Skeletal muscle satellite cell (primary cell): ENCODE measurements around the gene CTNNA2.

Experiments used
- H3K27me3 ChIP-seq: 2 replicates; pipeline ENCODE4 v1.7.0; 2013; ENCODE audit warnings: low read length; ENCODE audit not compliant: control insufficient read depth, insufficient read depth
- H3K36me3 ChIP-seq: 2 replicates; pipeline ENCODE4 v1.7.0; 2013; ENCODE audit warnings: mild to moderate bottlenecking, control low read depth, low read length; ENCODE audit not compliant: insufficient read depth
- H3K4me1 ChIP-seq: 2 replicates; pipeline ENCODE4 v1.7.0; 2013; ENCODE audit warnings: low read length; ENCODE audit not compliant: control insufficient read depth, insufficient read depth
- H3K4me2 ChIP-seq: 2 replicates; pipeline ENCODE4 v1.7.0; 2013; ENCODE audit warnings: mild to moderate bottlenecking, low read length
- H3K4me3 ChIP-seq: 2 replicates; pipeline ENCODE4 v1.7.0; 2013; ENCODE audit warnings: low read length
- H3K9ac ChIP-seq: 2 replicates; pipeline ENCODE4 v1.7.0; 2013; ENCODE audit warnings: mild to moderate bottlenecking, low read depth, low read length, moderate library complexity
- H3K9me3 ChIP-seq: replicated peaks from 2 replicates; pipeline ENCODE4 v1.7.0; 2013; ENCODE audit warnings: mild to moderate bottlenecking, control low read depth, low read length

CTNNA2 gene

DNA sequence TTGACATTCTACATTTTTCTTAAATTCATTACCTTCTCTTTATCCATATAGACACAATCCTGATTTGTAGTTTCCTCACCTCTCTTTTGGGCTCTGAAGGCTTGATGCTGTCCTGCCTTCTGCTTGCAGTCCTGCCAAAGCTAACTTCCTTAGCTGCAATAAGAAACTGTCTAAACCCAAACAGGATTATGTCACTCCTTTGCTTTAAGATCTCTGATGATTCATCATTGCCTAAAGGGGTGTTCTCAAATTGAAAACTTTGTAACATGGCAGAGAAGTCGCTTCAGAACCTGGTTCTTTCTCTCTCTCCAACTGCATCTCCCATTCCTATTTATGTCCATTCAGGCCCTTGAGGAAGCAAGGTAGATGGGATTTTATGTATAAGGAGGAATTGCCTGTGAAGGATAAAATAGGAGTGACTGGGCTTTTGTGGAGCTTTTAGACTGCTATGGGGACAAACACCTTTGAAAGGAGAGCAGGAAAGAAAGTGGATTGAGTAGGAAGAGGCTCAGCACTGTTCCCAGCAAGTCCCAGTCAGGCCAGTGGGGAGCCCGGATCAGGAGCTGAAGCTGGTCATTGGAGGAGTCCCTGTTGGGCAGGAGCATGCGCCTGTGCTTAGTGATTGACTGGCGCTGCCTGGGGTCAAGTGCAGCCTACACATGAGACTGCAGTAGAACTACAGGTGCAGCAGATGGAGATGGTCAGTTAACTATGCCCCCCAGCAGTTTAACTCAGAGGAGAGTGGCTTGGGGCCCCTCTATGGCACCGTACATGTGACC, 390.6 kb downstream of the CTNNA2 start:
- Histone ChIP-seq H3K9me3 (no peaks in the 10 kb centered on the region), H3K9ac (no peak overlapping the region), H3K36me3 (no peaks in the 10 kb centered on the region), H3K4me1 (no peaks in the 10 kb centered on the region), H3K27me3 (no peaks in the 10 kb centered on the region), H3K4me3 (no peak overlapping the region), H3K4me2 (no peak overlapping the region)

DNA sequence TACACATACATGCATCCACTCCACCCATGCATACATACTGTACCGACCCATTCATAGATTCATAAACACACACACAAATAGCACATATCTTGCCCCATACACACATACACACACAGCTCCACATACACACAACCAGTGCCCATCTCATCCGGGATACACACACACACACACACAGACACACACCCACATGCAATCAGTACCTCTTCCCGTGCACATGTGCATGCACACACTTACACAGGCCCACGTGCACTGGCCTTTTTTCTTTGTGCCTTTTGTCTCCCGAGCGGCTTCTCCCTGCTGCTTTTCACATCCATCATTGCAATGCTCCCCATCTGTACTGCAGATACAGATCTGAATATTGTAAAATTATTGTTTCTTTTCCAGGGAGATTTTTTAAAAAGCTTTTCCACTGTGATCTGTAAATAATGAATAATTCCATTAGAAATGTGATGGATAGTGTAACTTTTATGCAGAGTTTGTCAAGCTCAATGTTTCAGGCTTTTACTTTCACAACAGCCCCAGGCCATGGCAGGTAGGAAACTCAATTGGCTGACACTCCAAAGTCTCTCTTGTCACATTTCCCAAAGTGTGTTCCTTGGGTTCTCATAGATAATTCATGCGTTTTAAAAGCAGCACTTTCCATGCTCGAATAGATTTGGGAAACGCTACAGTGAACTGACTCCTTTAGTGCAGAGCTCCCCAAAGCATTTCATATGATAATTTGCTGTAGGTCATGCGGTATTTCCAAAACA, 393.5 kb downstream of the CTNNA2 start:
- Histone ChIP-seq H3K27me3 (no peaks in the 10 kb centered on the region), H3K36me3 (no peaks in the 10 kb centered on the region), H3K9me3 (no peaks in the 10 kb centered on the region), H3K4me1 (no peaks in the 10 kb centered on the region), H3K4me3 (no peak overlapping the region), H3K9ac (no peak overlapping the region), H3K4me2 (no peak overlapping the region)

GRCh38 chr2:79909521-79909920, 396.7 kb downstream of the CTNNA2 start:
- H3K9me3 ChIP-seq = no peaks in the 10 kb centered on the region
- H3K9ac ChIP-seq = no peak overlapping the region
- no peaks in the 10 kb centered on the region for H3K27me3 ChIP-seq
- no peaks in the 10 kb centered on the region for H3K36me3 ChIP-seq
- no peaks in the 10 kb centered on the region for H3K4me1 ChIP-seq
- no peak overlapping the region for H3K4me3 ChIP-seq
- no peak overlapping the region for H3K4me2 ChIP-seq

- Histone ChIP-seq H3K4me1 (no peaks in the 10 kb centered on the region), H3K36me3 (no peaks in the 10 kb centered on the region), H3K4me2 (no peak overlapping the region), H3K9me3 (no peaks in the 10 kb centered on the region), H3K9ac (no peak overlapping the region), H3K27me3 (no peaks in the 10 kb centered on the region), H3K4me3 (no peak overlapping the region)
These were observed 397.8 kb downstream of the CTNNA2 start for GRCh38 chr2:79910643-79911042.

DNA sequence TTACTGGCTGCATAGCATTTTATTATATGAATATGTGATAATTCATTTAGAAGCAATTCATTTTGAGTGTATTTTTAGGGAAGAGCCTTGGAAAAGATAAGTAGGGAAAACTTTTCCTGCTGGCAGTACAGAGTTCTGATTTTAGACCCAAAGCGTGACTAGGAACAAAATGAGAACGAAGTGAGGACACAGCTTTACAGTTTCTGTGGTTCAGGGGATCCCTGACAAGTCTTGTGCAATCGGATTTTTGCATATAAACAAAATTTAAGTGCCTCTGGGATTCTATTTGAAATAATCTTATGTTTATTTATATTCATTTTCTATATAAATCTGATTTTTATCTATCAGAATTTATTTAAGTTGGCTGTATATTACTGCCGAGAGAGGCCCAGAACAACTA, 402.6 kb downstream of the CTNNA2 start:
- Histone ChIP-seq H3K4me2 (no peak overlapping the region), H3K9me3 (no peaks in the 10 kb centered on the region), H3K27me3 (no peaks in the 10 kb centered on the region), H3K4me3 (no peak overlapping the region), H3K36me3 (no peaks in the 10 kb centered on the region), H3K4me1 (no peaks in the 10 kb centered on the region), H3K9ac (no peak overlapping the region)

DNA sequence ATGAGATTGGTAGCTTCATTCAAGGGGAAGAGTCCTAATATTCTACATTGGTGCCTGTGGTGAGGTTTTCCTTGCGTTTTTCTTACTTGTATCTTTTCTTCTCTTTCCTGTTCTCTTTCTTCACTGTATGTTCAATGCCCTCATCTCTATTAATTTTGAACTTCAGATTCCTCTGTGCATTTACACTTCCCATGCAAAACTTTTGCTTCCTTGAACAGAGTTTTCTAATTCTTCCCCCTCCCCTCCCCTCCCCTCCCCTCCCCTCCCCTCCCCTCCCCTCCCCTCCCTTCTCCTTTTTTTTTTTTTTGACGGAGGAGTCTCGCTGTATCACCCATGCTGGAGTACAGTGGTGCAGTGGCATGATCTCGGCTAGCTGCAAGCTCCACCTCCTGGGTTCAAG, 403.4 kb downstream of the CTNNA2 start:
- Histone ChIP-seq H3K9ac (no peak overlapping the region), H3K4me2 (no peak overlapping the region), H3K9me3 (no peaks in the 10 kb centered on the region), H3K27me3 (no peaks in the 10 kb centered on the region), H3K4me3 (no peak overlapping the region), H3K4me1 (no peaks in the 10 kb centered on the region), H3K36me3 (no peaks in the 10 kb centered on the region)

DNA sequence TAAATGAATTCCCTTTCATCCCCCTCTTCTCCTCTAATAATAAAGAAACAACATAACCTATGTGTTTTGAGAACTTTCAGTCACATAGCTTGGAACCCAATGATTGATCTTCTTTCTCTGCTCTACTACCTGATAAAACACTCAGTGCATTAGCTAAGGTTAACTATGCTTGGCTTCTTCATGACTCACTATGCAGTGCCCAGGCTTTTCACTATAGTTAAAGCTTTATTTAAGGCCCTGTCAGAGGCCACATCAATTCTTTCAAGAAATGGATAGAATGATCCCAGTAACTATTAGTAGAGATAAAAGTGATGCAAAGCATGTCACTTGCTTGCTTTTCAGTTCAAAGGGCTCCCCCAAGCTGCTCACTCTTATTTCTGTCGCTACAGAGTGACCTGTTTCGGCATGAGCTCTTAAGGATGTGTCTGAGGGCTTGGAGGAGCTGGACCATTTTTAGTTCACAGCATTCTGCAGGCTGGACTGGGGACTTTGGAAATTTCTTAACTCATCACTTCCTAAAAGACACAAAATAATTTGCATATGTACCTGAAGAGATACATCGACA, 407.7 kb downstream of the CTNNA2 start:
- no peak overlapping the region for H3K9ac ChIP-seq
- no peak overlapping the region for H3K4me3 ChIP-seq
- H3K4me1 ChIP-seq = no peaks in the 10 kb centered on the region
- no peaks in the 10 kb centered on the region for H3K27me3 ChIP-seq
- no peak overlapping the region for H3K4me2 ChIP-seq
- no peaks in the 10 kb centered on the region for H3K36me3 ChIP-seq
- no peaks in the 10 kb centered on the region for H3K9me3 ChIP-seq

- H3K27me3 ChIP-seq = no peaks in the 10 kb centered on the region
- no peaks in the 10 kb centered on the region for H3K4me1 ChIP-seq
- no peak overlapping the region for H3K4me2 ChIP-seq
- H3K9ac ChIP-seq = no peak overlapping the region
- H3K4me3 ChIP-seq = no peak overlapping the region
- H3K9me3 ChIP-seq = no peaks in the 10 kb centered on the region
- no peaks in the 10 kb centered on the region for H3K36me3 ChIP-seq
These were observed 416.8 kb downstream of the CTNNA2 start for GRCh38 chr2:79929624-79930023.

GRCh38 chr2:79935046-79935732, 422.3 kb downstream of the CTNNA2 start:
- no peaks in the 10 kb centered on the region for H3K36me3 ChIP-seq
- no peaks in the 10 kb centered on the region for H3K27me3 ChIP-seq
- H3K4me3 ChIP-seq = no peak overlapping the region
- H3K9me3 ChIP-seq = no peaks in the 10 kb centered on the region
- no peak overlapping the region for H3K9ac ChIP-seq
- no peaks in the 10 kb centered on the region for H3K4me1 ChIP-seq
- H3K4me2 ChIP-seq = no peak overlapping the region

GRCh38 chr2:79935771-79936657, 423.2 kb downstream of the CTNNA2 start:
- no peak overlapping the region for H3K4me3 ChIP-seq
- H3K9ac ChIP-seq = no peak overlapping the region
- peak overlapping the region; percentile 28 for H3K4me2 ChIP-seq
- H3K9me3 ChIP-seq = no peaks in the 10 kb centered on the region
- no peaks in the 10 kb centered on the region for H3K36me3 ChIP-seq
- no peaks in the 10 kb centered on the region for H3K4me1 ChIP-seq
- H3K27me3 ChIP-seq = no peaks in the 10 kb centered on the region

GRCh38 chr2:79936715-79937114, 423.9 kb downstream of the CTNNA2 start:
- H3K36me3 ChIP-seq = no peaks in the 10 kb centered on the region
- no peak overlapping the region for H3K9ac ChIP-seq
- no peak overlapping the region for H3K4me2 ChIP-seq
- H3K4me1 ChIP-seq = no peaks in the 10 kb centered on the region
- no peaks in the 10 kb centered on the region for H3K27me3 ChIP-seq
- H3K9me3 ChIP-seq = no peaks in the 10 kb centered on the region
- no peak overlapping the region for H3K4me3 ChIP-seq
